ENCODE measurements around the gene CDK9.
A peak's percentile ranks its signal among the peaks of the same experiment; 100 is the strongest.

CDK9 gene

DNA sequence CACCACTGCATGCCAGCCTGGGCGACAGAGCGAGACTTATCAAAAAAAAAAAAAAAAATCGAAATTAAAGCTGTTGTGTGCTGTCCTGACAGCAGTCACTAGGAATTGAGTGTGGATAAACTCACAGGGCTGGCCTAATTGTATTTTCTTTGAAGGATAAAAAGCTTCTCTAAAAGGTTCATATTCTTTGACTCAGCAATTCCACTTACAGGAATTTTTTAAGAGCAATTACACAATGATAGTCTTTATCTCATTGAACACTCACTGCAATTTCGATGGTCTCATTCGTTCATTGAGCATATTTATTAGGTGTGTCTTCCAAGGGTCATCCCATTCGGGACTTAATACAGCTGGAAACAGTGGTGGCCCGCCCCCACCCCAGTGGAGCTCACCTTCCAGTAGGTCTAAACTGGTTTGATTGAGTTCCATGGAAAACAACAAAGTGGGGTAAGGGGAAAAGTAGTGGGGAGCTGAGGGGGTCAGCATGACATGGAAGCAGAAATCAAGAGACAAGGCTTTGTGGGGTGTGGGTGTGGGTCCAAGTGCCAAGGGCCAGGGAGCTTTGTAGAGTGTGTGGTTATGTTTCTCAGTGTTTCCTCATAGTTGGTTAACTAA lies 6.7 kb downstream of the CDK9 start:
- TF ChIP-seq CTCF (IDR thresholded peaks at IDR 0.05; ENCODE audit: borderline replicate concordance, control extremely low read depth, extremely low read depth, insufficient read depth, missing control alignments): no peak
- DNase-seq (ENCODE audit: low spot score): no peak
- in situ Hi-C loops (cut with MboI; ENCODE audit: low sequenced_read_pairs, unreplicated experiment): no loop called here

DNA sequence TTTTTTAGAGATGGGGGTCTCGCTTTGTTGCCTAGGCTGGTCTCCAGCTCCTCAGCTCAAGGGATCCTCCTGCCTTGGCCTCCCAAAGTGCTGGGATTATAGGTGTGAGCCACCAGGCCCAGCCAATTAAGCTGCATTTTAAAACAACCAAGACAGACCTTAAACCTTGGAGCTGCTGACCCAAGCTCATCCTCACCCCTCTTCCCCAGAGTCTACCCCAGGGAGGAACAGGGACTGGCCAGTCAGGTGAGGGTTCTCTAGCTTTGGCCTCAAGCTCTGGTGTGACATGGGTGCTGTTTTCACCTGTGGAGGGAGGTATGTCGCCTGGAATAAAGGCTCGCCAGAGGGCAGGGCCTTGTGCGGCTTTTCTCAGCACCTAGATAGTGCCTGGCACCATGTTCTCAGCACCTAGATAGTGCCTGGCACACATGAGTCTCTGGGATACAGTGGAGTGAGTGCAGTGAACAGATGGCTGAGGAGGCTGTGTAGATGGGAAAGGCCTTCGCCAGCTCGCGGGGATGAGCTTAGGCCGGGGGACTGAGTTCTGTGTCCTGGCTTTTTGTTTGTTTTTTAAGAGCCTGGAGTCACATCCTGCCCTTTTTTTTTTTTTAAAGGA lies 7.4 kb downstream of the CDK9 start:
- DNase-seq (ENCODE audit: low spot score): no peak
- in situ Hi-C loops (cut with MboI; ENCODE audit: low sequenced_read_pairs, unreplicated experiment): no loop called here
- no peak for TF ChIP-seq CTCF (IDR thresholded peaks at IDR 0.05; ENCODE audit: borderline replicate concordance, control extremely low read depth, extremely low read depth, insufficient read depth, missing control alignments)

GRCh38 chr9:127794001-127794791 lies 8.4 kb downstream of the CDK9 start:
- in situ Hi-C loops (cut with MboI; ENCODE audit: low sequenced_read_pairs, unreplicated experiment): no loop called here
- no peak for TF ChIP-seq CTCF (IDR thresholded peaks at IDR 0.05; ENCODE audit: borderline replicate concordance, control extremely low read depth, extremely low read depth, insufficient read depth, missing control alignments)
- no peak for DNase-seq (ENCODE audit: low spot score)

DNA sequence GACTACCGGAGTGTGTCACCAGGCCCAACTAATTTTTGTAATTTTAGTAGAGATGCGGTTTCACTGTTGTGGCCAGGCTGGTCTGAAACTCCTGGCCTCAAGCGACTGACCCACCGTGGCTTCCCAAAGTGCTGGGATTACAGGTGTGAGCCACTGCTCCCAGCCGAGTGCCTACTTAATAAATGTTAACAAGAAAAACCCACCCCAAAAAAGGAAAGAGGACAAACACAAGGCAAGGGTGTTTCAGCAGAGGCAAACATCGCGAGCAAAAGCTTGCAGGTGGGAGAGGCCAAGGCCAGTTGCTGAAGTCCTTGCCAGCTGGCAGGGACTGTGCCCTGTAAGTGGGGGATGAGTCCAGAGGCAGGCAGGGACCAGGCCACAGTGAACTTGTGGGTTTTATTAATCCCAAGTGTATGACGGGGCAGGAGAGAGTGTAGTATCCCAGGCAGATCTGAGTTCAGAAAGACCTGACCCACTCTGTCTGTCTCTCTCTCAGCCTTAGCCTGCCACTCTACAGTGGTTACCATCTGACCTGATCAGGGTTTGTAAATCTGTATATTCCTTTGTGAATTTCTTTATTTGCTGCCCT lies 10.5 kb downstream of the CDK9 start:
- in situ Hi-C loops (cut with MboI; ENCODE audit: low sequenced_read_pairs, unreplicated experiment): no loop called here
- peak; percentile 23 for DNase-seq (ENCODE audit: low spot score)
- no peak for TF ChIP-seq CTCF (IDR thresholded peaks at IDR 0.05; ENCODE audit: borderline replicate concordance, control extremely low read depth, extremely low read depth, insufficient read depth, missing control alignments)

GRCh38 chr9:127796852-127797370 lies 11.1 kb downstream of the CDK9 start:
- no peak for TF ChIP-seq CTCF (IDR thresholded peaks at IDR 0.05; ENCODE audit: borderline replicate concordance, control extremely low read depth, extremely low read depth, insufficient read depth, missing control alignments)
- no peak for DNase-seq (ENCODE audit: low spot score)
- in situ Hi-C loops (cut with MboI; ENCODE audit: low sequenced_read_pairs, unreplicated experiment): no loop called here

DNA sequence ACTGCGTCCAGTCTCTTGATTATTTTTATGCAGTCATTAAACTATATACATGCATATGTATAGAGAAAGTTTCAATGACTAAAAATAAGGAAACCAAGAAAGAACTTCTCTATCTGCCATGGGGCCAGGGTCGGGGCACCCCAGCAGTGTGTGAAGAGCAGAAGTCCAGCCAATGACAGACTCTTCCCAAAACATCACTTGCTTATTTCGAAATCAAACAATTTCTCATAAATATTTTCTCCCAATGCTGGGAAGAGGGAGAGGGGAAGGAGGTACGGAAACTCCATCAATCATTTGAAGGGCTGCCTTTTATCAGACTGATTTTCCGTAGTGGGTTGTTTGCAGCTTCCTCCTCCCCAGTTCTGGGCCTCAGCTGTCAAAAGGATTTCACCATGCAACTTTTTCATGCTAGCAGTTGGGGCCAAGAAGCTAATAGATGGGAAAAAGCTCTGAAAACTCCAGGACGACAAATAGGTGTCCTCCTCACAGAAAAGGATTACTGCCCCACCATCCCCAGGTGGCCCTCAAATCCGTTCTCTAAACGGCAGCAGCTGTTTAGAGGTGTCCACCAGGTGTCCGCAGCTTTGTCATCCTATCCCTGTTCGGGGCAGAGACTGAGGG lies 16.2 kb downstream of the CDK9 start:
- DNase-seq (ENCODE audit: low spot score): no peak
- in situ Hi-C loops (cut with MboI; ENCODE audit: low sequenced_read_pairs, unreplicated experiment): no loop called here
- TF ChIP-seq CTCF (IDR thresholded peaks at IDR 0.05; ENCODE audit: borderline replicate concordance, control extremely low read depth, extremely low read depth, insufficient read depth, missing control alignments): no peak

All from GM13976 (cell line).